Measurements from ENCODE around the gene DDX17. TPM values are rescaled to one million over a fixed set of nuclear protein-coding genes. Genes with fewer than 3 reads are reported as not detected.

The DDX17 gene
- 100 to 1,000 TPM; 108 to 329 (median 206) TPM for total RNA-seq

- intact Hi-C loops (cut with DNase I; ENCODE audit: low total_unique reads) (loop anchor here (10.0 kb wide), 1 partner anchor 228 kb away; no protein-coding TSS in a partner anchor), in situ Hi-C loops (cut with MboI; ENCODE audit: low sequenced_read_pairs in 4 of 4) (no loop called here)
- H3K9me3 ChIP-seq, result no peaks in the 10 kb centered on the region
- TF ChIP-seq CTCF (IDR thresholded peaks at IDR 0.05 in 4 of 5, conservative IDR thresholded peaks at IDR 0.05 in 1 of 5) (no peak), POLR2A (IDR thresholded peaks at IDR 0.05) (peak; percentile 53 to 84)
- peak; percentile 91 to 94 for DNase-seq
- ATAC-seq, result peak; percentile 91 to 92
- H3K36me3 ChIP-seq, result no peaks in the 10 kb centered on the region
- H3K27ac ChIP-seq, result peak within 1 kb of the TSS; percentile 94 to 100 (median 98)
- H3K4me3 ChIP-seq, result peak within 1 kb of the TSS; percentile 72 to 95 (median 85)
- H3K4me1 ChIP-seq, result peaks cover 34 to 36% of the 10 kb centered on the region in 2 donors
- H3K27me3 ChIP-seq, result no peaks in the 10 kb centered on the region
Observed at GRCh38 chr22:38506118-38506962, at the start of gene DDX17. Gene DDX17, minus strand, starts transcription at chr22:38506311.

- Histone ChIP-seq H3K27me3 (no peaks in the 10 kb centered on the region), H3K27ac (no peak overlapping the region), H3K4me1 (no peaks in the 10 kb centered on the region), H3K36me3 (no peaks in the 10 kb centered on the region), H3K4me3 (no peak overlapping the region), H3K9me3 (no peaks in the 10 kb centered on the region)
- DNase-seq, result no peak
- ATAC-seq, result no peak
- no peak for TF ChIP-seq POLR2A (IDR thresholded peaks at IDR 0.05)
- no peak for TF ChIP-seq CTCF (IDR thresholded peaks at IDR 0.05 in 4 of 5, conservative IDR thresholded peaks at IDR 0.05 in 1 of 5)
- intact Hi-C loops (cut with DNase I; ENCODE audit: low total_unique reads), result no loop called here
- in situ Hi-C loops (cut with MboI; ENCODE audit: low sequenced_read_pairs in 4 of 4), result loop anchor here in 1 of 4 donors (25.0 kb wide), 1 partner anchor 492 kb away; the partner anchor contains the start of gene PICK1
Observed at GRCh38 chr22:38554281-38554680, 48.2 kb upstream of the DDX17 start.

- no peaks in the 10 kb centered on the region for H3K27me3 ChIP-seq
- no peak for TF ChIP-seq CTCF (IDR thresholded peaks at IDR 0.05 in 4 of 5, conservative IDR thresholded peaks at IDR 0.05 in 1 of 5)
- TF ChIP-seq POLR2A (IDR thresholded peaks at IDR 0.05), result no peak
- intact Hi-C loops (cut with DNase I; ENCODE audit: low total_unique reads), result no loop called here
- DNase-seq (no peak), ATAC-seq (no peak)
- H3K4me1 ChIP-seq, result no peaks in the 10 kb centered on the region
- no peaks in the 10 kb centered on the region for H3K36me3 ChIP-seq
- H3K4me3 ChIP-seq, result no peak overlapping the region
- no peak overlapping the region for H3K27ac ChIP-seq
- no peaks in the 10 kb centered on the region for H3K9me3 ChIP-seq
- in situ Hi-C loops (cut with MboI; ENCODE audit: low sequenced_read_pairs in 4 of 4), result no loop called here
Observed at GRCh38 chr22:38549101-38549894, 43.2 kb upstream of the DDX17 start.

- H3K27ac ChIP-seq, result no peak overlapping the region
- ATAC-seq (no peak), DNase-seq (no peak)
- TF ChIP-seq CTCF (IDR thresholded peaks at IDR 0.05 in 4 of 5, conservative IDR thresholded peaks at IDR 0.05 in 1 of 5) (no peak), POLR2A (IDR thresholded peaks at IDR 0.05) (no peak)
- H3K4me3 ChIP-seq, result no peak overlapping the region
- intact Hi-C loops (cut with DNase I; ENCODE audit: low total_unique reads), result no loop called here
- in situ Hi-C loops (cut with MboI; ENCODE audit: low sequenced_read_pairs in 4 of 4), result no loop called here
- no peaks in the 10 kb centered on the region for H3K27me3 ChIP-seq
- H3K4me1 ChIP-seq, result no peaks in the 10 kb centered on the region
- no peaks in the 10 kb centered on the region for H3K36me3 ChIP-seq
- H3K9me3 ChIP-seq, result no peaks in the 10 kb centered on the region
Observed at GRCh38 chr22:38540701-38541100, 34.6 kb upstream of the DDX17 start.

Measured in gastrocnemius medialis (tissue), 4 donors.